WTC11 (cell line): ENCODE measurements around the gene NBAS. TPM values are rescaled to one million over a fixed set of nuclear protein-coding genes. Genes with fewer than 3 reads are reported as not detected.

Source experiments
- ATAC-seq: fragments of 200-7000 bp; cut with Tn5 transposase; 2 replicates; pipeline ENCODE4 v1.10.0; 2021; ENCODE audit warnings: mild to moderate bottlenecking, moderate library complexity
- CTCF ChIA-PET: fragments of 300-600 bp; sonication (Branson Sonifier 250); formaldehyde crosslinking; loops from one replicate; lab custom pipeline; 2021; ENCODE audit warnings: antibody characterized with exemption; lab: Charles Lee
- POLR2A ChIA-PET: fragments of 350-600 bp; sonication (Branson Sonifier 250); formaldehyde crosslinking; loops from one replicate; lab custom pipeline; 2021; ENCODE audit warnings: antibody characterized with exemption; lab: Charles Lee
- DNase-seq: peaks from one replicate; pipeline ENCODE4 v3.0.0; 2021; ENCODE audit warnings: low spot score
- H3K27ac Mint-ChIP-seq: 2 replicates; pipeline ENCODE4 v1.8.0; 2021; ENCODE audit warnings: mixed read lengths
- H3K27me3 Mint-ChIP-seq: 2 replicates; pipeline ENCODE4 v1.8.0; 2021; ENCODE audit warnings: low read depth, mild to moderate bottlenecking, moderate library complexity, mixed read lengths
- H3K36me3 Mint-ChIP-seq: 2 replicates; pipeline ENCODE4 v1.8.0; 2021; ENCODE audit warnings: mixed read lengths
- H3K4me1 Mint-ChIP-seq: 2 replicates; pipeline ENCODE4 v1.8.0; 2022; ENCODE audit warnings: mixed read lengths
- H3K4me3 Mint-ChIP-seq: 2 replicates; pipeline ENCODE4 v1.8.0; 2021; ENCODE audit warnings: mild to moderate bottlenecking, moderate library complexity, mixed read lengths
- H3K9me3 Mint-ChIP-seq: 2 replicates; pipeline ENCODE4 v1.8.0; 2021; ENCODE audit warnings: mixed read lengths
- ATF1 ChIP-seq: sonication (generic); formaldehyde crosslinking; IDR thresholded peaks from 2 replicates; pipeline ENCODE4 v1.8.1; 2023; ENCODE audit warnings: mild to moderate bottlenecking, moderate library complexity, missing genetic modification reagents
- CBFB ChIP-seq: sonication (generic); formaldehyde crosslinking; IDR thresholded peaks from 2 replicates; pipeline ENCODE4 v1.8.1; 2022; ENCODE audit warnings: mild to moderate bottlenecking, low read depth, missing genetic modification reagents
- CDX4 ChIP-seq: fragments of 250-450 bp; sonication (Bioruptor Pico); IDR thresholded peaks from 2 replicates; pipeline ENCODE4 v1.9.0; 2021; ENCODE audit warnings: moderate library complexity, mild to moderate bottlenecking, inconsistent platforms, borderline replicate concordance
- CREB1 ChIP-seq: sonication (generic); formaldehyde crosslinking; IDR thresholded peaks from 2 replicates; pipeline ENCODE4 v1.8.0; 2023; ENCODE audit warnings: mild to moderate bottlenecking, missing genetic modification reagents
- CREM ChIP-seq: sonication (generic); formaldehyde crosslinking; IDR thresholded peaks from 2 replicates; pipeline ENCODE4 v1.8.1; 2022; ENCODE audit warnings: mild to moderate bottlenecking, missing genetic modification reagents, moderate library complexity
- CTCF ChIP-seq: fragments of 200-600 bp; IDR thresholded peaks from 2 replicates; pipeline ENCODE4 v1.8.0; 2022; ENCODE audit warnings: antibody characterized with exemption
- E2F4 ChIP-seq: sonication (generic); formaldehyde crosslinking; IDR thresholded peaks from 2 replicates; pipeline ENCODE4 v1.8.1; 2022; ENCODE audit warnings: low read depth, mild to moderate bottlenecking, moderate library complexity, missing genetic modification reagents, borderline replicate concordance
- ELF4 ChIP-seq: sonication (generic); formaldehyde crosslinking; IDR thresholded peaks from 2 replicates; pipeline ENCODE4 v1.8.1; 2022; ENCODE audit warnings: low read depth, mild to moderate bottlenecking, moderate library complexity, missing genetic modification reagents
- GABPB1 ChIP-seq: sonication (generic); formaldehyde crosslinking; IDR thresholded peaks from 2 replicates; pipeline ENCODE4 v1.8.1; 2023; ENCODE audit warnings: mild to moderate bottlenecking, missing genetic modification reagents
- IRF2 ChIP-seq: sonication (generic); formaldehyde crosslinking; IDR thresholded peaks from 2 replicates; pipeline ENCODE4 v1.8.0; 2022; ENCODE audit warnings: low read depth, missing genetic modification reagents, borderline replicate concordance
- JAZF1 ChIP-seq: fragments of 250-450 bp; sonication (Bioruptor Pico); IDR thresholded peaks from 2 replicates; pipeline ENCODE4 v1.9.0; 2021; ENCODE audit warnings: moderate library complexity, mild to moderate bottlenecking, inconsistent platforms
- NFATC4 ChIP-seq: fragments of 250-450 bp; sonication (Bioruptor Pico); IDR thresholded peaks from 2 replicates; pipeline ENCODE4 v1.9.0; 2021; ENCODE audit warnings: mild to moderate bottlenecking
- NFE2L1 ChIP-seq: sonication (generic); formaldehyde crosslinking; IDR thresholded peaks from 2 replicates; pipeline ENCODE4 v1.8.1; 2023; ENCODE audit warnings: missing genetic modification reagents
- NR2C2 ChIP-seq: sonication (generic); formaldehyde crosslinking; IDR thresholded peaks from 2 replicates; pipeline ENCODE4 v1.8.0; 2022; ENCODE audit warnings: mild to moderate bottlenecking, missing genetic modification reagents
- OVOL2 ChIP-seq: fragments of 250-450 bp; sonication (Bioruptor Pico); IDR thresholded peaks from 2 replicates; pipeline ENCODE4 v1.9.0; 2021; ENCODE audit warnings: mild to moderate bottlenecking, borderline replicate concordance
- PREB ChIP-seq: sonication (generic); formaldehyde crosslinking; IDR thresholded peaks from 2 replicates; pipeline ENCODE4 v1.8.1; 2022; ENCODE audit warnings: mild to moderate bottlenecking, missing genetic modification reagents, moderate library complexity, borderline replicate concordance
- RELA ChIP-seq: sonication (generic); formaldehyde crosslinking; IDR thresholded peaks from 2 replicates; pipeline ENCODE4 v1.8.1; 2022; ENCODE audit warnings: missing genetic modification reagents, mild to moderate bottlenecking, borderline replicate concordance
- SMAD3 ChIP-seq: sonication (generic); formaldehyde crosslinking; IDR thresholded peaks from 2 replicates; pipeline ENCODE4 v1.8.0; 2022; ENCODE audit warnings: missing genetic modification reagents, mild to moderate bottlenecking, borderline replicate concordance
- SOX15 ChIP-seq: fragments of 250-450 bp; sonication (Bioruptor Pico); IDR thresholded peaks from 2 replicates; pipeline ENCODE4 v1.9.0; 2021; ENCODE audit warnings: mild to moderate bottlenecking
- USF1 ChIP-seq: sonication (generic); formaldehyde crosslinking; IDR thresholded peaks from 2 replicates; pipeline ENCODE4 v1.8.0; 2022; ENCODE audit warnings: mild to moderate bottlenecking, missing genetic modification reagents
- USF2 ChIP-seq: sonication (generic); formaldehyde crosslinking; IDR thresholded peaks from 2 replicates; pipeline ENCODE4 v1.8.1; 2023; ENCODE audit warnings: mild to moderate bottlenecking, missing genetic modification reagents, moderate library complexity
- ZNF121 ChIP-seq: sonication (generic); formaldehyde crosslinking; IDR thresholded peaks from 2 replicates; pipeline ENCODE4 v1.8.0; 2023; ENCODE audit warnings: missing genetic modification reagents
- ZNF396 ChIP-seq: fragments of 250-450 bp; sonication (Bioruptor Pico); IDR thresholded peaks from 2 replicates; pipeline ENCODE4 v1.8.0; 2021; ENCODE audit warnings: mild to moderate bottlenecking, moderate library complexity, borderline replicate concordance
- ZNF423 ChIP-seq: fragments of 250-450 bp; sonication (Bioruptor Pico); IDR thresholded peaks from 2 replicates; pipeline ENCODE4 v2.1.2; 2022; ENCODE audit warnings: mild to moderate bottlenecking, moderate library complexity
- total RNA-seq: library from RNA; stranded (reverse); gene quantifications from 3 replicates; pipeline ENCODE4 v1.2.3, GENCODE V29; 2021

The NBAS gene
- total RNA-seq, 1 experiment from 2014 or later, result 32.3 TPM

- Mint-ChIP-seq H3K4me3 (peak overlapping the region; percentile 87), H3K4me1 (peaks cover 16% of the 10 kb centered on the region), H3K27me3 (no peaks in the 10 kb centered on the region; the same call in 1 of the 2 replicates), H3K36me3 (peaks cover 29% of the 10 kb centered on the region), H3K9me3 (no peaks in the 10 kb centered on the region), H3K27ac (no peak overlapping the region)
- no peak for ATAC-seq
- CTCF ChIA-PET, result no interaction called here
- TF ChIP-seq NR2C2 (no peak), CBFB (CRISPR knock-in tag) (no peak), CDX4 (CRISPR knock-in tag) (no peak), USF2 (CRISPR knock-in tag) (no peak), CREB1 (CRISPR knock-in tag) (no peak), PREB (CRISPR knock-in tag) (no peak), CTCF (no peak), SOX15 (no peak), JAZF1 (no peak), ZNF423 (CRISPR knock-in tag) (no peak), E2F4 (no peak), NFATC4 (no peak), NFE2L1 (no peak), IRF2 (CRISPR knock-in tag) (no peak), GABPB1 (CRISPR knock-in tag) (no peak), ZNF396 (CRISPR knock-in tag) (no peak)
- POLR2A ChIA-PET, result no interaction called here
- no peak for DNase-seq
Observed at GRCh38 chr2:15593327-15593705, 32.2 kb upstream of the NBAS start.

- H3K4me1 Mint-ChIP-seq, result peaks cover 16% of the 10 kb centered on the region
- ChIA-PET POLR2A (no interaction called here), CTCF (interaction anchor here (1.0 kb wide), 1 partner anchor 15 kb away, joined by 5 read pairs; no protein-coding TSS in a partner anchor)
- peaks cover 20% of the 10 kb centered on the region for H3K36me3 Mint-ChIP-seq
- DNase-seq (peak; percentile 78), ATAC-seq (peak; percentile 94)
- H3K9me3 Mint-ChIP-seq, result no peaks in the 10 kb centered on the region
- peak within 1 kb of the TSS; percentile 87 for H3K4me3 Mint-ChIP-seq
- H3K27ac Mint-ChIP-seq, result peak within 1 kb of the TSS; percentile 82
- no peaks in the 10 kb centered on the region; the same call in 1 of the 2 replicates for H3K27me3 Mint-ChIP-seq
- TF ChIP-seq USF1 (CRISPR knock-in tag) (peak; percentile 26; the same call in 1 of the 2 replicates), NFE2L1 (peak; percentile 58; the same call in 1 of the 2 replicates), OVOL2 (CRISPR knock-in tag) (no peak), ZNF121 (CRISPR knock-in tag) (0 out of 2 replicates have a peak, but pooled peaks have one; percentile 16), RELA (peak; percentile 93), ATF1 (0 out of 2 replicates have a peak, but pooled peaks have one; percentile 55), CTCF (no peak), SMAD3 (CRISPR knock-in tag) (no peak), CREM (CRISPR knock-in tag) (peak; percentile 85; the same call in 1 of the 2 replicates), ELF4 (0 out of 2 replicates have a peak, but pooled peaks have one; percentile 39)
Observed at GRCh38 chr2:15591692-15592463, 30.7 kb upstream of the NBAS start, which contains the start of gene DDX1. TSS of gene DDX1 (plus strand) at chr2:15591868. CDS start at chr2:15591934, 66 bp downstream.
